ENCODE measurements around the gene MYO9A. TPM values are rescaled to one million over a fixed set of nuclear protein-coding genes. Genes with fewer than 3 reads are reported as not detected.
"Not testable (repeated sequence)": the region's sequence is repeated elsewhere in the genome, so short reads cannot be mapped to it uniquely, and the experiment has no call there.

MYO9A gene
- total RNA-seq, 1 experiment from 2014 or later = 22.6 TPM

DNA sequence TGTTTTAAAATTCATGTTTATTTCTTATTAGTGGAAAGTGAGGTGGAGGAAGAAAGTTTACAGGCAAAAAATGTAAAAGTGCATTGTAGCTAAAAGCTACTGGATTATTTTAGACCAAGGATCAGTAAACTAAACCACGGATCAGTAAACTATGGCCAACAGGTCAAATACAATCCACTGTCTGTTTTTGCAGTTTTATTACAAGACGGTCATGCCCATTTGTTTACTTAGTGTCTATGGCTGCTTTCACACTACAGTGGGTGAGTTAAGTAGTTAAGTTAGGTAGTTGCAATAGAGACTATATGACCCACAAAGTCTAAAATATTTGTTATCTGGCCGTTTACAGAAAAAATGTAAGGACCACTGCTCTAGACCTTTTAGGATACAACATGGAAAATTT is 225.6 kb downstream of the MYO9A start:
- Histone ChIP-seq H3K27me3 (no peaks in the 10 kb centered on the region), H3K36me3 (peaks cover 6% of the 10 kb centered on the region), H3K9me3 (no peaks in the 10 kb centered on the region), H3K4me3 (no peak overlapping the region)
- no peak for DNase-seq

DNA sequence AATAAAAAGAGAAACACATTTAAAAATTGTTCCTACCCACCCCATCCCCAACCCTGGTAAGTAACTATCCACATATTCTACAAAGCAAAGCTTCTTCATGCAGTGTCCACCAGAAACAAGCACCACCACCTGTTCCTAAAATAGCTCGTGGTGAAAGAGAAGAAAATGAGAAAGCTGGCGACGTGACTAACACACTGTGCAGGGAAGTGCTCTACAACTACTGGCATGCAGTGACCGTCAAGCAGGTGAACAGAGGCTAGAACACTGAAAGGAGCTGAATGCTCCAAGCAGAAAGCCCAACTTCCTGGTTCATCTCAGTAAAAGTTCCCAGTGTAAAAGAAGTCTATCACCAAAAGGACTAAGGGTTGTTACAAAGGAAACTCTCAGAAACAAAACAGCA is 226.9 kb downstream of the MYO9A start:
- Histone ChIP-seq H3K36me3 (peaks cover 9% of the 10 kb centered on the region), H3K9me3 (no peaks in the 10 kb centered on the region), H3K27me3 (no peaks in the 10 kb centered on the region), H3K4me3 (no peak overlapping the region)
- no peak for DNase-seq

DNA sequence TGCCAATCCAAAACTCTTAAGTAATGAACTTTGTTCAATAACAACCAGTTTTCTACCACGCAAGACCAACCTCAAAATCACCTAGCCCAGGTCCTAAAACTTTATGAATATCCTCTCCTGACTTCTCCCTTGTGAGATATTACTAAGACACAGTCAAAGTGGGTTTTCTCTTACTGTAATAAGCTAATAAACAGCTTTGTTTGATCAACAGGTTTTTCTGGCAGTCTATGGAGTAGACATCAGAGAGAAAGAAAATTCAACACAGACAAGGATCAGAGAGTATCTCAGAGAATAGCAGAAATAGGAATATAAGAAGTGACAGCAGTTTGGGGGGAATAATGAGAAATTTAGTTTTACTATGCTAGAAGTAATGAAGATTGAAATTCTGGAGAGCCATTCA is 228.0 kb downstream of the MYO9A start:
- Histone ChIP-seq H3K27me3 (no peaks in the 10 kb centered on the region), H3K36me3 (peaks cover 9% of the 10 kb centered on the region), H3K9me3 (no peaks in the 10 kb centered on the region), H3K4me3 (no peak overlapping the region)
- DNase-seq = no peak

DNA sequence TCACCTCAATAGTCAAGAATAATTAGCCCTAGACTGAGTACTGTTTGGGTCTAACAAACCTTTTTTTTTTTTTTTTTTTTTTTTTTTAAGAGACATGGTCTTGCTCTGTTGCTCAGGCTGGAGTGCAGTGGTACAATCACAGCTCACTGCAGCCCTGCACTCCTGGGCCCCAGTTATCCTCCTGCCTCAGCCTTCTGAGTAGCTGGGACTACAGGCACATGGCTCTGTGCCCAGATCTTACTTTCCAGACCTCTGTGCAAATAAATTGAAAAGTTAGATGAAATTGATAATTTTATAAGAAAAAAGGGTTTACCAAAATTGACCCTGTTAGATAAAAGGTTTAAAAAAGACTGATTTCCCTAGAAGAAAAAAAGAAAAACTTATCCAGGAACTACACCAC is 228.6 kb downstream of the MYO9A start:
- no peak for DNase-seq
- Histone ChIP-seq H3K27me3 (no peaks in the 10 kb centered on the region), H3K9me3 (no peaks in the 10 kb centered on the region), H3K4me3 (no peak overlapping the region), H3K36me3 (peaks cover 9% of the 10 kb centered on the region)

DNA sequence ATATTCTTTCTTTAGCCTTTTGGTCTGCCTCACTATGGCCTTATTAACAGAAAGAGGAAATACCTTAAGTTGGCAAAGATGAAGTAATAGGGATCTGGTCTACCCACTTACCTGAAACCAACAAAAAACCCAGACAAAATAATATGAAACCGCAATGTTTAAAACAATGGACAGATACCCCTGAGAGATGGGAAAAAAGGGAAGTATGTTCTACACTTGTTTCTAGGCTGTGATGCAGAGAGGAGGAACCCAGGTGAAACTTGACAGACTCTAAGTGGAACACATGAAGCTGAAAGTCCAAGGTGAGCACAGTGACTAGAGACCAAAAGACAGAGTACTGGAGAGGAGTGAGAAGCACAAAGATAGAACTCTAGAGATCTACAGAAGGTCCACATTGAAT is 229.2 kb downstream of the MYO9A start:
- no peaks in the 10 kb centered on the region for H3K27me3 ChIP-seq
- peaks cover 7% of the 10 kb centered on the region for H3K36me3 ChIP-seq
- H3K9me3 ChIP-seq = no peaks in the 10 kb centered on the region
- H3K4me3 ChIP-seq = no peak overlapping the region
- no peak for DNase-seq

DNA sequence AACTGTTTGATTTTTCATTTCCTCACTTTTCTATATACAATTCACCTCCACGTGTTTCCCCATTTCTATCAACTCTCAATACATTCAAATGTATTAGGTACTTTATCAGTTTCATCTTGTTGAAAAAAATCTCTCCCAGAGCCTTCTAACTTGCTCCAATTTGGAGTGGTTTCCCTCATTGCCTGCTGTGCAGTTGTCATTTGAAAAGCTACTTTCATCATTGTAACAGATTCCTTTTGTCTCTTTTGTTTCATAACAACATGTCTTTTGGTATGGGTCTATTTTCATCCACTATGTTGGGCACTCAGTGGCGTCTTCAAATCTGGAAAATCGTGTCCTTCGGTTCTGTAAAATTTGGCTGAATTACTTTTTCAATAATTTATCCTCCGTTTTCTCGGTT is 232.6 kb downstream of the MYO9A start:
- H3K9me3 ChIP-seq = no peaks in the 10 kb centered on the region
- no peak overlapping the region for H3K4me3 ChIP-seq
- no peak for DNase-seq
- H3K36me3 ChIP-seq = peaks cover 5% of the 10 kb centered on the region; the same call in 1 of the 2 replicates
- no peaks in the 10 kb centered on the region for H3K27me3 ChIP-seq

DNA sequence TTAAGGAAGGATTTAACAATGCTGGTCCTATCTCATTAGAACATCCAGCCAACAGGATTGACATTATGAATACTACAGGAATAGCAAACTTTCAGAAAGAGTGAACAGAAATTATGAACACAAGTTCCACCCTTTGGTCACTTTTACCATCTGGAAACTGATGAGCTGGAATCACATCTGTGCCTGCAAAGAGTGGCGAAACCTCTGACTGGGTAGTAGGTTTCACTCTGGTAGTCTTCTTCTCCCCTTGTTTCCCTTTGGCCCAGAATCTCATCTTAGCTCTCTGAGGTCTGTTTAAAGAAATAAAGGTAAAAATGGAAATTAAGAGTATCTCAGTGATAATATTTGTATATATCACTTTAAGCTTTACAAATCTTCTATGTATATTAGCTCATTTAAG is 234.5 kb downstream of the MYO9A start:
- Histone ChIP-seq H3K27me3 (no peaks in the 10 kb centered on the region), H3K4me3 (no peak overlapping the region), H3K36me3 (peaks cover 9% of the 10 kb centered on the region), H3K9me3 (no peaks in the 10 kb centered on the region)
- no peak for DNase-seq

DNA sequence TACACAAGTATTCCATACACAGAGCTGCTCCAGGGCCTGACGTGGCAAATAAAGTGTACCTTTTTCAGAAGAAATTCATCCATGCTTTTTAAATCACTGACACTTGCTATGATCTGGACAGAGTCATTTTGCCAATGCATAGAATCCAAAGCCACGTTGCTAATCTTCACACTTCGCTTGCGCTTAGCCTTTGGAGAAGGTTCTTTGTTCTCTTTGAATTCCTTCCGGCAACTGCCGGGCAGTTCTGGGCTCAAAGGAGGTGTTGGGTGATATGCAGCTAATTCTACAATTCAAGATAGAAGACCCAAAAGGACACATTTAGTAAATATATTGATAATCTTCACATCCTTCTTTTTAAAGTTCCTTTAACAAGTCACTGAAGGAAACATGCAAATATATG is 237.7 kb downstream of the MYO9A start:
- Histone ChIP-seq H3K4me3 (no peak overlapping the region), H3K27me3 (no peaks in the 10 kb centered on the region), H3K36me3 (peaks cover 14% of the 10 kb centered on the region), H3K9me3 (no peaks in the 10 kb centered on the region)
- DNase-seq = no peak

DNA sequence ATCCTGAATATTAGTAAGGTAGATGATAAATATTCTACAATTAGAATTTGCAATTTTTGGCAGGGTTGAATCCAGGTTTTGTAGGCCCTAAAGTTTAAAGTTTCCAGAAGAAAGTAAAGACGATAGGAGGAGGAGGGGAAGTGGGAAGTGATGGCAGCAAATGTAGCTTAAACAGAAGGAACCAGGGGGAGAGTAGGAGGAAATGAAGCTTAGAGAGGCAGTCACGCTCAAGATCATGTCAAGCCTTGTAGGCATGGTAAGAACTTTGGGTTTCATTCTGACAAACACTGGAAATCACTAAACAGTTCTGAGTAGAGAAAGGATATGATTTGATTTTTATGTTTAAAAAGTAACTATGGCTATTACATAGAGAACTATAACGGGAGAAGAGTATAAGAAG is 243.7 kb downstream of the MYO9A start:
- no peaks in the 10 kb centered on the region for H3K27me3 ChIP-seq

DNA sequence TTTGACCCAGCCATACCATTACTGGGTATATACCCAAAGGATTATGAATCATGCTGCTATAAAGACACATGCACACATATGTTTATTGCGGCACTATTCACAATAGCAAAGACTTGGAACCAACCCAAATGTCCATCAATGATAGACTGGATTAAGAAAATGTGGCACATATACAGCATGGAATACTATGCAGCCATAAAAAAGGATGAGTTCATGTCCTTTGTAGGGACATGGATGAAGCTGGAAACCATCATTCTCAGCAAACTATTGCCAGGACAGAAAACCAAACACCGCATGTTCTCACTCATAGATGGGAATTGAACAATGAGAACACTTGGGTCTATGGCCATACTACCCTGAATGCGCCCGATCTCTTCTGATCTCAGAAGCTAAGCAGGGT is 259.7 kb downstream of the MYO9A start:
- not testable (repeated sequence) for DNase-seq, H3K27me3 ChIP-seq, H3K4me3 ChIP-seq, H3K9me3 ChIP-seq
- peaks cover 15% of the 10 kb centered on the region for H3K36me3 ChIP-seq

More for the DNA sequence above, 243.7 kb downstream of the MYO9A start:
- H3K9me3 ChIP-seq = no peaks in the 10 kb centered on the region
- H3K36me3 ChIP-seq = peaks cover 10% of the 10 kb centered on the region
- no peak for DNase-seq
- no peak overlapping the region for H3K4me3 ChIP-seq

DNA sequence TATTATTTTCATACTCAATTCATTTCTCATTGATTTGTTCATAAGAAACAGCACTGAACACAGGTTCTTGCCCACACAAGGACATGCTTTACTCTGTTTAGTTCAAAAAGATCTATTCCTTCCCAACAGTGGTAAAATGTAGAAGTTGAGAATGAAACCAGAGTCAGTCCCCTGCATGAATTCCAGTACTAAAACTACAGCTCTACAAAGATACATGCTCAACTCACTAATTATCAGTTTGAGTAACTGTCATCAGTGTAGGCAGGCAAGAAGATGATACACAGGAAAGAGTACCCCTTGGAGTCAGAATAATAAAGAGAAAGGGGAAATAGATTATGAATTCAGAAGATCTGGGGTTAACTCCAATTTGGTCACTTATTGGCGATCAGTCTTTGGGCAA is 264.4 kb downstream of the MYO9A start:
- no peak for DNase-seq
- Histone ChIP-seq H3K27me3 (no peaks in the 10 kb centered on the region), H3K9me3 (no peaks in the 10 kb centered on the region), H3K4me3 (no peak overlapping the region), H3K36me3 (peaks cover 34% of the 10 kb centered on the region)

DNA sequence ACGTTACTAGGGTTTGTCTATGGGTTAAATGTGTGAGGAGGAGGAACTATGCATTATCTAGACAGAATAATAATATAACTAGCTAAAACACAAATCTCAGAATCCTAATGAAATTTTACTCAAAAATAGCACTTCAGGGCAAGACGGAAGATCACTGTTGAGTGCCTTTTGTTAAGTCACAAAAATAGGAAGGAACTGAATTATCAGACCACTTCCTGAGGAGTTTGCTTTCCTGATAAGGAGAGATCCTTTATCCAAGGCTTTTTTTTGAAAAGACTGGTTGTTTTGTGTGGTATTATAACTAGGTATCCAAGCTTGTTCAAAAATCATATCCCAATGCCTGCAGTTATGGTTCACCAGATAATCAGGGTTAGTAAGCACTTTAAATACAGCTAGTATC is 273.0 kb downstream of the MYO9A start:
- no peak overlapping the region for H3K4me3 ChIP-seq
- no peaks in the 10 kb centered on the region for H3K9me3 ChIP-seq
- H3K36me3 ChIP-seq = peaks cover 9% of the 10 kb centered on the region
- no peak for DNase-seq
- no peaks in the 10 kb centered on the region for H3K27me3 ChIP-seq

DNA sequence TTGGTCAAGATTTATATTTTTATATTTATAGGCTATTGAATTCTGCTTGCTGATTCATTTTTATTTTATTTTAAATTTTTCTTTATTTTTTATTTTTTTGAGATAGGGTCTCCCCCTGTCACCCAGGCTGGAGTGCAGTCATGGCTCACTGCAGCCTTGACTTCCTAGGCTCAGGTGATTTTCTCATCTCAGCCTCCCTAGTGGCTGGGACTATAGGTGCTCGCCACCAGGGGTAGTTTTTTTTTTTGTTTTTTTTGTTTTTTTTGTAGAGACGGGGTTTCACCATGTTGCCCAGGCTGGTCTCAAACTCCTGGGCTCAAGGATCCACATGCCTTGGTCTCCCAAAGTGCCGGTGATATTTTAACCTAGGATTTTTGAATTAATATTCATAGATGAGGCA is 276.4 kb downstream of the MYO9A start:
- DNase-seq = no peak
- H3K4me3 ChIP-seq = no peak overlapping the region
- H3K27me3 ChIP-seq = no peaks in the 10 kb centered on the region
- H3K9me3 ChIP-seq = no peaks in the 10 kb centered on the region
- peaks cover 4% of the 10 kb centered on the region for H3K36me3 ChIP-seq

DNA sequence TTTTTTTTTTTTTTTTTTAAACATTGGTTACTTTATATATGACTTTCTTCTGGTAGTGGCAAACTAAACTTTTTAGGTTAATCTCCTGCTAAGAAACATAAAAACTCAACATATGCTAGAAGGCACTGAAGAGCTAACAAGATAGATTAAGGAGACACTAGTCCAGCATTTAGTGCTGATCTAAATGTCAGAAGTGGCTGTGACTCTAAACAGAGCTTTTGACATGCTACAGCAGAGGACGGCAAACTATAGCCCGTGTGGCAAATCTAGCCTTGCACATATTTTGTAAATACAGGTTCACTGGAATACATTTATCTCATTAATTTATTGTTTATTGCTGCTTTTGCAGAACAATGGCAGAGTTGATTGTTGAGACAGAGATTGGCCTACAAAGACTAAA is 287.0 kb downstream of the MYO9A start:
- DNase-seq = no peak
- Histone ChIP-seq H3K27me3 (no peaks in the 10 kb centered on the region), H3K36me3 (peaks cover 29% of the 10 kb centered on the region), H3K9me3 (no peaks in the 10 kb centered on the region), H3K4me3 (no peak overlapping the region)

DNA sequence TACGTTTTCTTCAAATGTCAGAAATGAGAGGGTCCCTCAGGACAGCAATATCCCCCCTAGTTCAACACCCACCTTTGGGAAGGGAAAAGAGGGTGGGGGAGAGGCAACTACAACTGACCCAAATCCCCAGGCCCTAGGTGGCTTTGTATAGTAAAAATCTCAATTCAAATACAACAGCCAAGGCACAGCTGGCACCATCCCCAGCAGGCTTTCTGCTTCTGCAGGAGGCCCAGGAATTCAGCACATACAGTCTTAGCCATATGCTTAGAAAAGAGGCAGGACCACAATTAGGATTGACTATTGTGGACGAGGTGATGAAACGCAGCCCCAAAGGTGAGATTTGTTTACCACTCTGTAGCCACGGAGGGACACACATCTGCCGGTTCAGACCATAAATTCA is 291.8 kb downstream of the MYO9A start:
- no peaks in the 10 kb centered on the region for H3K27me3 ChIP-seq
- H3K9me3 ChIP-seq = peaks cover 11% of the 10 kb centered on the region
- H3K36me3 ChIP-seq = peaks cover 49% of the 10 kb centered on the region
- no peak for DNase-seq
- no peak overlapping the region for H3K4me3 ChIP-seq

DNA sequence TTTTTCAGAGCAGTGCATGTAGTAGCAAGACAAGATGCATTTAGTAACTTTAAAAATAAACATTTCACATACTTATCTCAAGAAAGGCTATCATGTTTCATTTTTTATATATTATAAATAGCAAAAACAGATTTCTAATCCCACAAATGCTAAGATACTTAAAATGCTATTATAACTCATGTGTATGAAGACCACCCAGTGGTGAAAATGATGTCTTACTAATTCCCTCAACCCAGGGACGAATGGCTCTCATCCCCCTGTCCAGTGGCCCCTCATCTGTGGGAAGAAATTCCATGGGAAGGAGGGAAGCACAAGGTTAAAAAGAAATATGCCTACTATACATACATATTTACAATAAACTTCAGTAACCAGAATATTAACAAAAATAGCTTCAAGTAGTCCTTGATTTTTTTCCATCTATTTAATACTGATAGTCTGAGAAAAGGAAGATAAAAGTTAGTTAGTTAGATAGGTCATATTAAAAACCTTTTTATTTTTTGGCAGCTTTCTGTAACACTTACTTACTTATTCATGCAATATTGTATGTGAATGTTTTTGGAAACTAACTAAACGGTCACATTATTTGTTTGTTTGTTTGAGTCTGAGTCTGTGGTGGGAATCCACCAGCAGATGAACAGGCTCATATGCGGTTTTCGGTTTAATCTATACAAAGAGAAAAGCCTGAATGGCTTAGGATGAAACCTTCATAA is 292.8 kb downstream of the MYO9A start:
- no peaks in the 10 kb centered on the region for H3K27me3 ChIP-seq
- no peak for DNase-seq
- H3K36me3 ChIP-seq = peaks cover 49% of the 10 kb centered on the region

DNA sequence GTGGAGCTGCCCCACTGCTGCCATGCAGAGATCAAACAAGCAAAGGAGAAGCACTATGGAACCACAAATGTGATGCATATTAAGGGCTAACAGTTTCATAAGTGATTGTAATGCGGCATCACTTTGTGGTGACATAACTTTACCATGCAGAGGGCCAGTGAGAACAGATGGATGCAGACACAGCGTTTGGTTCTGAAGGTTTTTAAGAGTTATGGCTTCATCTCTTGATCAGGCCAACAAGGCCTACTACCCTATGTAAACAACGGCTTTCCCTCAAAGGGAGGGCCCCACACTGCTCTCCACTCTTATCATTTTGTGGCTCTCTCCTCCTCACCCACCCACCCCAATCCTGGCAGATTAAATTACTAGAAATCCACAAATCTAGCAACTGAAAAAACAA is 294.1 kb downstream of the MYO9A start:
- Histone ChIP-seq H3K36me3 (peaks cover 43% of the 10 kb centered on the region), H3K27me3 (no peaks in the 10 kb centered on the region), H3K9me3 (peaks cover 13% of the 10 kb centered on the region)

More for the DNA sequence above, 292.8 kb downstream of the MYO9A start:
- Histone ChIP-seq H3K4me3 (no peak overlapping the region), H3K9me3 (peaks cover 13% of the 10 kb centered on the region)

DNA sequence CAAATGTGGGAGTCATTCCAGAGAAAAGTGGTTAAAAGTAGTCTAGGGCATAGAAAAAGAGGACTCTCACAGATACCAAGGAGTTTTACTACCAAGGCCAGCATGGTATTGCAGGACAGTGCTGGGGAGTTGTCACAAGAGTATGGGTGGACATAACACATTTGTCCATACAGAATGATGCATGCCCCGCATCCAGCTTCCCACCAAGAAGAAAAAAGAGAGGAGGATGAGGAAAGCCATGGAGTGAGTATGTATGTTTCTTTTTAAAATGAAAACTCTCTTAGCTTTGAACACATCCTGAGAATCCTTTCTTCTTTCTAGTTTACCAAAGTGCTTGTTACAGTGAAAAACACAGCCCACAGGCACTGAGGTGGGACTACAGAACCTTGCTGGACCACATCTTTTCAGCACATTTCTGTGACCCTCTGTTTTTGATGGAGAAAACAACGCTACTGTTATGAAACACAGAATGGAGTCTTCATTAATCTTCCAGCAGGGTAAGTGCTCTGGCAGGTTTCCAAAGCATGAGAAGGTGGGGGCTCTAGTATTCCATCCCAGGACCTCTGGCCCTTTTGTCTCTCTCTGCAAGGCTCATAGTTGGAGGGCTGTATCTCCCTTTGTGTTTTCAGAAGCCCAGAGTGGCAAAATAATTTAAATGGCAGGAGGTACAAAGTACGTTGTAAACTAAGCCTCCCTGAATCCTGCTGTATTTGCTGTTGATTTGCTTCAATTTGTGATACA is 294.9 kb downstream of the MYO9A start:
- no peak for DNase-seq
- peaks cover 40% of the 10 kb centered on the region for H3K36me3 ChIP-seq

More for the DNA sequence above, 294.1 kb downstream of the MYO9A start:
- no peak overlapping the region for H3K4me3 ChIP-seq
- no peak for DNase-seq

More for the DNA sequence above, 294.9 kb downstream of the MYO9A start:
- Histone ChIP-seq H3K27me3 (no peaks in the 10 kb centered on the region), H3K9me3 (peaks cover 13% of the 10 kb centered on the region), H3K4me3 (no peak overlapping the region)

Data from MG63 (cell line).